GM10266 (cell line): ENCODE results near the gene ATP8A2.

ENCODE experiments used
- DNase-seq: peaks from one replicate; pipeline ENCODE4 v3.0.0; 2012; ENCODE audit errors: extremely low spot score
- TF ChIP-seq, protein P1 (sequence below): IDR thresholded peaks from 2 replicates; pipeline ENCODE4 v1.5.1; 2012; ENCODE audit warnings: mild to moderate bottlenecking, low read depth; ENCODE audit not compliant: control insufficient read depth, insufficient read depth; ENCODE audit errors: missing control alignments

Gene ATP8A2

DNA sequence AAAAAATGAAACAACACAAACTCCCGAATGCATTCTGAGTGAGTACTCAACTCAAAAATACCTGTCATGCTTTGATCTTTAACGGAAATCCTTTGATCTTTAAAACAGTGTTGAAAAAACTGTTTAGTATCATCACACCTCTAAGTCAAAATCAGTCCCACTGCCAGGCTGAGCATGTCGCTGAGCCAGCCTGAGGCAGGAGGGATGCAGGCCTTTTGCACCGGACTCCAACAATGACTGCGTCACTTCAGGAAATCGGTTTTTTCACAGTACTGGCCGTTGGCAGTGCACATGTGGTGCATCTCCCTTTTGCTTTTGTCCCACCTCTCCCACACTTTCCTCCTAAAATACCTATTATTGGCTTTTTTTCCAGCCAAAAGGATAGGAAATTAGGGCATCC lies 601.8 kb downstream of the ATP8A2 start:
- TF ChIP-seq, protein P1, sequence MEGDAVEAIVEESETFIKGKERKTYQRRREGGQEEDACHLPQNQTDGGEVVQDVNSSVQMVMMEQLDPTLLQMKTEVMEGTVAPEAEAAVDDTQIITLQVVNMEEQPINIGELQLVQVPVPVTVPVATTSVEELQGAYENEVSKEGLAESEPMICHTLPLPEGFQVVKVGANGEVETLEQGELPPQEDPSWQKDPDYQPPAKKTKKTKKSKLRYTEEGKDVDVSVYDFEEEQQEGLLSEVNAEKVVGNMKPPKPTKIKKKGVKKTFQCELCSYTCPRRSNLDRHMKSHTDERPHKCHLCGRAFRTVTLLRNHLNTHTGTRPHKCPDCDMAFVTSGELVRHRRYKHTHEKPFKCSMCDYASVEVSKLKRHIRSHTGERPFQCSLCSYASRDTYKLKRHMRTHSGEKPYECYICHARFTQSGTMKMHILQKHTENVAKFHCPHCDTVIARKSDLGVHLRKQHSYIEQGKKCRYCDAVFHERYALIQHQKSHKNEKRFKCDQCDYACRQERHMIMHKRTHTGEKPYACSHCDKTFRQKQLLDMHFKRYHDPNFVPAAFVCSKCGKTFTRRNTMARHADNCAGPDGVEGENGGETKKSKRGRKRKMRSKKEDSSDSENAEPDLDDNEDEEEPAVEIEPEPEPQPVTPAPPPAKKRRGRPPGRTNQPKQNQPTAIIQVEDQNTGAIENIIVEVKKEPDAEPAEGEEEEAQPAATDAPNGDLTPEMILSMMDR: no peak
- no peak for DNase-seq

DNA sequence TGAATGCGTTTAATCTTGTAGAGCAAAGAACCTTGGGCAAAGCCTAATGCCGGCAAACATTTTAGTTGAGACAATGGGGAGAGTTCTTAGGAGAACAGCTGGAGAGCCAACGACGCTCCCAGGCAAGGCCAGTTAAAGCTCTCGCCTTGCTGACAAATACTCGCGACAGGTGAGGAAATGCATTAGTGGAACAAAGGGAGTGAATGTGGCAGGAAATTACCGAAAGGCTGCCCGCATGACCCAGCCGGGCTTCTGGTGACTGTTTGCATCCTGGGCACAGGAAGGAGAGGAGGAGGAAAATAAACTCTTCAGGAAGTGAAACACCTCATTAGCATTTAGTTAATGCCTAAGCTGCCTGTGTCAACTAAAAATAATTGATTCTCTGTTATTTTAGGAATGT lies 605.4 kb downstream of the ATP8A2 start:
- no peak for DNase-seq
- TF ChIP-seq, protein P1: no peak

DNA sequence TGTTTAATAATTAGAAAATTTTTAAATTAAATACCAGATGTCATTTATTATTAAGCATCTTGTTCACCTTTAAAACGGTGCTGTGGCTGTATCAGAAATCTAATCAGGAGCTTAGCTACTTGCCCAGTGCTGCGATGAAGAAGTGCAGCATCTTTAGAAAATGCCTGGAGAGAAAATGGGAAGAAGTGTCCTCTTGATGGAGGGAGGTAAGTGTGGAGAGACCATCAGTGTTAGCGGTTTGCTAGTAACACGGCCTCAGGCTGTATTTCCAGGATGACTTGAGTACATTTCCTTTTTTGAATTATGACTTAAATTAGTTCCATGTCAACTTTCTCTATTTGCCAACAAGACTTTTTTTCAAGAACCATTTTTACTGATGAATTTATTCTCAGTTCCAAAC lies 605.9 kb downstream of the ATP8A2 start:
- TF ChIP-seq, protein P1: no peak
- DNase-seq: no peak

DNA sequence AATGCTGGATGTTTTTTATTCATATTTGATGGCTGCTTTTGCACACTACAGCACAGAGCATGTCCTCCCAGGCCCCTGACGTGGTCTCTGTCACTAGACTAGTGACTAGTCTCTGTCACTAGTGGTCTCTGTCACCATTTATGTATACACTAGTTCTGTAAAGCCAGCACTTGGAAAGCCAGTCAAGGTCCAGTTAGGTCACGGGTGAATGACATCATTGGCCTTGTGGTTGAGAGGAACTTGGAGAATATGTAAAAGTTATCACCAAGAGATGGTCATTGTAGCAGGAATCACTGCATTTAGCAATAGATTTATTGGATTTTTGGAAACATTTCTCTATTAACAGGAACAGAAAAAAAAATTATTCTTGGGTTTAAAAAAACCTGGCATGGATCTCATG lies 607.2 kb downstream of the ATP8A2 start:
- TF ChIP-seq, protein P1: no peak
- no peak for DNase-seq

DNA sequence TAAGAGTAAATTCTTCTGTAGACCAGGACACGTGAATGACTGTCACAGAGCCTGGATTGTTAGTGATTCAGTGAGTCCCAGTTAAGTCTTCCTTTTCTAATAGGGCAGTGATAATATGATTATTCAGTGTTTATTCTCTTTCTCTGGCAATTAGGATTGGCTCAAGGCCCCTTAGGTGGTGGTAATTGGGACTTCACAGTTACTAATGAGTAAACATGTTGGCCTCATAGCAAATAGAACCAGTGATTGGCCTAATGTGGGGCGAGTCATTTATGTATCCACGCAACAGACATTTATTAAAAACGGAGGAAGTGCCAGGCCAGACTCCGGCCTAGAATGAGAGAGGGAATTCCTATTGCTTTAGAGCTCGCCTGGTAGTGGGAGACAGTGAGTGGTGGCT lies 607.6 kb downstream of the ATP8A2 start:
- DNase-seq: no peak
- TF ChIP-seq, protein P1: no peak

DNA sequence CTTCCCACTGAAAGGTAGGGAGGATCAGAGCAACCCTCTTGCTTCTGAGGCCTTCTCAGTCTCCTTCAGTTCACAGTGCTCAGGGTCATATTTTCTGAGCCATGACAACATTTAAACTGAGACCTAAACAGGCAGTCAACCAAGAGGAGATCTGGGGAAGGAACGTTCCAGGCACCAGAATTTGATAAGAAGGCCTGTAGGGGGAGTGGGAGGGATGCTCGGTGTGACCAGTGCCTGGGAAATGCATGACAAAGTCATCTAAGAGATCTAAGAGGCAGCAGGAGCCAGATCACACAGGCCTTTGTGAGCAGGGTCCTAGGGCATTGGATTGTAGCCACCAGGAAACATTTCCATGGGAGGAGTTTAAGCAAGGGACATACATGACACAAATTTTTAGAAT lies 608.5 kb downstream of the ATP8A2 start:
- TF ChIP-seq, protein P1: no peak
- DNase-seq: no peak

DNA sequence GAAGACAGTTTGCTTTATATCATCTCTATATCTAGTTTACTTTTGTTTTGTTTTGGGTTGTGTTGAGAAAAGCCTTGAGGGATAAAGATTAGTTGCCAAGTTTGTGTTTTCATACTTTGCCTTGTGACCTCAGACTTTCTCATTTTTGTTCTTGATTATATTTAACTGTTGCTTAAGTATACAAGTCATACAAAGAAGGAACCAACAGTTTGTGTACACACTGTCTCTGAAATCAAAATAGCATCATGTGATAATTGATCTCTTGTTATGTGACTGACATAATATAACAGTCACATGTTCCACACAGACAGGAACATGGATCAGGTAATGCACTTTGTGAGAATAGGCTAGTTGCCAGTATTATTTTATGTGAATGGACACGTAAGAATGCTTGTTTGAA lies 609.3 kb downstream of the ATP8A2 start:
- TF ChIP-seq, protein P1: no peak
- no peak for DNase-seq

DNA sequence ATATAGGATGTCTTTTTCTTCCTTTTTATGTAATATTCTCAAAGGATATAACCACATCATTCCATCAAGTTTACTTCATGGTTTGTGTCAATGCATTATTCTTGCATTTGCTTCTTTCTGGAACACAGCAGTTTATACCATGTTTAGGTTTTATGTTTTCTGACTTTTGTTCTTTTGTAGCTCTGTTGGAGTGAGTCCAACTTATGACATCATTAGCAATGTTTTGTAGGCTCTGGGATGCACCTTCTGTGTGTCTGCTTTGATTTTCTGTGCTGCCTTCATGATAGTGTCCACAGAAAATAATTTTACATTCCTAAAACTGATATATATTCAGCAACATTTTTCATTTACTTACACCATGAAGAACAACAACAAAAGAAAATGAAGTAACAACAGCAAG lies 611.1 kb downstream of the ATP8A2 start:
- TF ChIP-seq, protein P1: no peak
- no peak for DNase-seq
